ENCODE results near the gene KRTAP3-2.
"Not testable (repeated sequence)": the region's sequence is repeated elsewhere in the genome, so short reads cannot be mapped to it uniquely, and the experiment has no call there.

The KRTAP3-2 gene

DNA sequence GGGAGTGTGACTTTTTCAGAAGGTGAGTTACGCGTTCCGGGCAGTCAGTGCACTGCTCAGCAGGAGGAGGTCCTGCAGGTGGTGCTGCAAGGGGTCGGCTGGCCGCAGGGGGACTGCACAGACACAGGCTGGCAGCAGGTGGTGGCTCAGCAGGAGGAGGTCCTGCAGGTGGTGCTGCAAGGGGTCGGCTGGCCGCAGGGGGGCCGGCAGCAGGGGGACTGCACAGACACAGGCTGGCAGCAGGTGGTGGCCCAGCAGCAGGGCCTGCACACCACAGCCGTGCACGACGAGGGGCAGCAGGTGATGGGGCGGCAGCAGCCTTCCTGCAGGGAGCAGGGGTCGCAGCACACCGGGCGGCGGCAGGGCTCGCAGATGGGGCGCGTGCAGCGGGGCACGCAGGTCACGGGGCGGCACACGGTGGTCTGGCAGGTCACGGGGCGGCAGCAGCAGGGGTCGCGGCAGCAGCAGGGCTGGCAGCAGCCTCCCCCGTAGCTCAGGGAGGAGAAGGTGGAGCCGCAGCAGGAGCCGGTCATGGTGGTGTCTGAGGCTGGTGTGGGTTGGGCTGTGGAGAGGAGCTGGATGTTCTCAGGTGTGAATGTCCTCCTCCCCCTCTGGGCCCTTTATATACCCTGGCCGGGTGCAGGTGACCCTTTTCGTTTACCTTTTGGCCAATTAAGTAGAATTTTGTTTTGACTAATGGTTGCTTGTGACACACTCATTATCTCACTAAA, 47.2 kb upstream of the KRTAP3-2 start, which contains the start of gene KRTAP2-1:
Gene KRTAP2-1, minus strand, starts transcription at position 582 of the 731 bp plus-strand sequence. Its CDS starts 49 bp downstream, at position 533.
- not testable (repeated sequence) for ATAC-seq

DNA sequence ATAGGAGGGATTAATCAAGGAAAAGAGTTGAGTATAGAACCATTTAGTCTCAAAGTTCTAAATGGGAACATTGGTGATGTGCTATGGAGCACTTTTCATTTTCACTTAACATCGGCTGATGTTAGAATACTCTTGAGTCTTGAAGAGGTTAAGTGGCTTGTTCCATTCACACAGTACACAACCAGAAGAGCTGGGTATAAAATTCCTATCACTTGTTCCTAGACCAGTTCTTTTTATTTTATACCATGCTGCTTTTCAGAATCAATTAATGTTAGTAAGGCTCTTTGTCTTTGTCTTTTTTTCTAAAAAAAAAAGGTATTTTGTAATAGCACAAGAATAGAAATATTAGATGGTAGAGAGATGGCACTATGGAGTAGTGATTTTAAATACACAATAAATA, 43.2 kb upstream of the KRTAP3-2 start:
- ATAC-seq: no peak
- TF ChIP-seq SNAI2 (CRISPR knock-in tag; IDR thresholded peaks at IDR 0.05): no peak

DNA sequence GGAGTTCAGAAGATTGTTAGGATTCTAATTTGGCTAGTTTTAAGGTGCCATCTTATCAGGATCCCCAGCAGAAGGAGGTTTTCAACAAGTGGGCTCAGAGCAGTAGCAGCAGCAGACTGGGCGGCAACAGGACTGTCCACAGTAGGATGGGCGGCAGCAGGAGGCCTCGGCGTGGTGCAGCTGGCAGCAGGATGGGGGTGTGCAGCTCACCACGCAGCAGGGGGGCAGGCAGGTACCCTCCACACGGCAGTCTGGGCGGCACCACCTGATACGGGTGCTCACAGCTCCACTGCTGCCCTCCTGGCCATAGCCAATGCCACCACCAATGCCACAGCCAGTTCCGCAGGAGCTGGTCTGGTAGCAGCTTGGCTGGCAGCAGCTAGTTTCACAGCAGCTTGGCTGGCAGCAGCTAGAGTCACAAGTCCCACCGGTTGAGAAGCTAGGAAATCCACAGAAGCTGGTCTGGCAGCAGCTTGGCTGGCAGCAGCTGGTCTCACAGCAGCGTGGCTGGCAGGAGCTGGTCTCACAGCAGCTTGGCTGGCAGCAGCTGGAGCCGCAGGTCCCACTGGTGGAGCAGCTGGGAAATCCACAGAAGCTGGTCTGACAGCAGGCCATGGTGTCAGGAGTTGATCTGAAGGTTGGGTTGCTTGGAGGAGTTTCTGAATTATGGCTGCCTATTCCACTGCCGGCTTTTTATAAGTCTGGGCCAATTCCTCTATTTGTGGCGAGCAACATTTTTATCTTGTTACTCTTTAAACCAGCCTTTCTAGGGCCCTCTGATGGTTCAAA, 41.3 kb upstream of the KRTAP3-2 start, which contains the start of gene KRTAP1-1:
Gene KRTAP1-1, minus strand, starts transcription at position 668 of the 789 bp plus-strand sequence. Its CDS starts 53 bp downstream, at position 615.
- ATAC-seq: not testable (repeated sequence)

DNA sequence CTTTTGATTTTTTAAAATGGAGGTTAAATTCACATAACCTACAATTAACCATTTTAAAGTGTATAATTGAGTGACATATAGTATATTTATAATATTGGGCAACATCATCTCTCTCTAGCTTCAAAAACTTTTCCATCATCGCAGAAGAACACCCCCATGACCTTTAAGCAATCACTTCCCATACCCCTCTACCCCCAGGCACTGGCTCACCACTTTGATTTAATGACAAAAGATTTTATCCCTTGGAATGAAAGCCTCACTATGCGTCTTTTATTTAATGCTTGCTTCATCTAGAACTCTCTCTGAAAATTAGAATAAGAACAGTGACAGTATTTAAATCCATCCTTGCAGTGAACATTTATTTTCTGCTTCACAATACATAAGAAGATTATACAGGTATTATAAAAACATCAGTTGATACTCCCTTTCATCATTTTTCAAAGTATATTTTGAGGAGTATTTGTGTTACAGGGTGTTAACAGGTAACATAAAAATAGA, 38.2 kb upstream of the KRTAP3-2 start:
- ATAC-seq: no peak
- TF ChIP-seq GLIS3 (CRISPR knock-in tag; IDR thresholded peaks at IDR 0.05): no peak
- TF ChIP-seq, protein P1, sequence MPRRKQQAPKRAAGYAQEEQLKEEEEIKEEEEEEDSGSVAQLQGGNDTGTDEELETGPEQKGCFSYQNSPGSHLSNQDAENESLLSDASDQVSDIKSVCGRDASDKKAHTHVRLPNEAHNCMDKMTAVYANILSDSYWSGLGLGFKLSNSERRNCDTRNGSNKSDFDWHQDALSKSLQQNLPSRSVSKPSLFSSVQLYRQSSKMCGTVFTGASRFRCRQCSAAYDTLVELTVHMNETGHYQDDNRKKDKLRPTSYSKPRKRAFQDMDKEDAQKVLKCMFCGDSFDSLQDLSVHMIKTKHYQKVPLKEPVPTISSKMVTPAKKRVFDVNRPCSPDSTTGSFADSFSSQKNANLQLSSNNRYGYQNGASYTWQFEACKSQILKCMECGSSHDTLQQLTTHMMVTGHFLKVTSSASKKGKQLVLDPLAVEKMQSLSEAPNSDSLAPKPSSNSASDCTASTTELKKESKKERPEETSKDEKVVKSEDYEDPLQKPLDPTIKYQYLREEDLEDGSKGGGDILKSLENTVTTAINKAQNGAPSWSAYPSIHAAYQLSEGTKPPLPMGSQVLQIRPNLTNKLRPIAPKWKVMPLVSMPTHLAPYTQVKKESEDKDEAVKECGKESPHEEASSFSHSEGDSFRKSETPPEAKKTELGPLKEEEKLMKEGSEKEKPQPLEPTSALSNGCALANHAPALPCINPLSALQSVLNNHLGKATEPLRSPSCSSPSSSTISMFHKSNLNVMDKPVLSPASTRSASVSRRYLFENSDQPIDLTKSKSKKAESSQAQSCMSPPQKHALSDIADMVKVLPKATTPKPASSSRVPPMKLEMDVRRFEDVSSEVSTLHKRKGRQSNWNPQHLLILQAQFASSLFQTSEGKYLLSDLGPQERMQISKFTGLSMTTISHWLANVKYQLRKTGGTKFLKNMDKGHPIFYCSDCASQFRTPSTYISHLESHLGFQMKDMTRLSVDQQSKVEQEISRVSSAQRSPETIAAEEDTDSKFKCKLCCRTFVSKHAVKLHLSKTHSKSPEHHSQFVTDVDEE (CRISPR knock-in tag; IDR thresholded peaks at IDR 0.05): no peak
- no peak for TF ChIP-seq ZNF70 (CRISPR knock-in tag; IDR thresholded peaks at IDR 0.05)
- TF ChIP-seq, protein P2, sequence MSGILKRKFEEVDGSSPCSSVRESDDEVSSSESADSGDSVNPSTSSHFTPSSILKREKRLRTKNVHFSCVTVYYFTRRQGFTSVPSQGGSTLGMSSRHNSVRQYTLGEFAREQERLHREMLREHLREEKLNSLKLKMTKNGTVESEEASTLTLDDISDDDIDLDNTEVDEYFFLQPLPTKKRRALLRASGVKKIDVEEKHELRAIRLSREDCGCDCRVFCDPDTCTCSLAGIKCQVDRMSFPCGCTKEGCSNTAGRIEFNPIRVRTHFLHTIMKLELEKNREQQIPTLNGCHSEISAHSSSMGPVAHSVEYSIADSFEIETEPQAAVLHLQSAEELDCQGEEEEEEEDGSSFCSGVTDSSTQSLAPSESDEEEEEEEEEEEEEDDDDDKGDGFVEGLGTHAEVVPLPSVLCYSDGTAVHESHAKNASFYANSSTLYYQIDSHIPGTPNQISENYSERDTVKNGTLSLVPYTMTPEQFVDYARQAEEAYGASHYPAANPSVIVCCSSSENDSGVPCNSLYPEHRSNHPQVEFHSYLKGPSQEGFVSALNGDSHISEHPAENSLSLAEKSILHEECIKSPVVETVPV (CRISPR knock-in tag; IDR thresholded peaks at IDR 0.05): no peak
- no peak for TF ChIP-seq ARNTL (CRISPR knock-in tag; IDR thresholded peaks at IDR 0.05; ENCODE audit: borderline replicate concordance, low read depth)
- TF ChIP-seq ZFP3 (CRISPR knock-in tag; IDR thresholded peaks at IDR 0.05): no peak
- TF ChIP-seq TOX (CRISPR knock-in tag; IDR thresholded peaks at IDR 0.05; ENCODE audit: borderline replicate concordance): no peak
- no peak for TF ChIP-seq RARB (CRISPR knock-in tag; IDR thresholded peaks at IDR 0.05)
- TF ChIP-seq SNAI2 (CRISPR knock-in tag; IDR thresholded peaks at IDR 0.05): no peak
- TF ChIP-seq ESRRG (CRISPR knock-in tag; IDR thresholded peaks at IDR 0.05): no peak
- TF ChIP-seq, protein P3, sequence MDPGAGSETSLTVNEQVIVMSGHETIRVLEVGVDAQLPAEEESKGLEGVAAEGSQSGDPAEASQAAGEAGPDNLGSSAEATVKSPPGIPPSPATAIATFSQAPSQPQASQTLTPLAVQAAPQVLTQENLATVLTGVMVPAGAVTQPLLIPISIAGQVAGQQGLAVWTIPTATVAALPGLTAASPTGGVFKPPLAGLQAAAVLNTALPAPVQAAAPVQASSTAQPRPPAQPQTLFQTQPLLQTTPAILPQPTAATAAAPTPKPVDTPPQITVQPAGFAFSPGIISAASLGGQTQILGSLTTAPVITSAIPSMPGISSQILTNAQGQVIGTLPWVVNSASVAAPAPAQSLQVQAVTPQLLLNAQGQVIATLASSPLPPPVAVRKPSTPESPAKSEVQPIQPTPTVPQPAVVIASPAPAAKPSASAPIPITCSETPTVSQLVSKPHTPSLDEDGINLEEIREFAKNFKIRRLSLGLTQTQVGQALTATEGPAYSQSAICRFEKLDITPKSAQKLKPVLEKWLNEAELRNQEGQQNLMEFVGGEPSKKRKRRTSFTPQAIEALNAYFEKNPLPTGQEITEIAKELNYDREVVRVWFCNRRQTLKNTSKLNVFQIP (CRISPR knock-in tag; IDR thresholded peaks at IDR 0.05; ENCODE audit: borderline replicate concordance, low read depth): no peak
- TF ChIP-seq CSDC2 (CRISPR knock-in tag; IDR thresholded peaks at IDR 0.05): no peak
- TF ChIP-seq ISL1 (CRISPR knock-in tag; IDR thresholded peaks at IDR 0.05): no peak
- no peak for TF ChIP-seq BACH2 (CRISPR knock-in tag; IDR thresholded peaks at IDR 0.05; ENCODE audit: borderline replicate concordance)
- no peak for TF ChIP-seq ZNF8 (CRISPR knock-in tag; IDR thresholded peaks at IDR 0.05)
- no peak for TF ChIP-seq TCF4 (CRISPR knock-in tag; IDR thresholded peaks at IDR 0.05; ENCODE audit: borderline replicate concordance)
- TF ChIP-seq ZFP30 (CRISPR knock-in tag; IDR thresholded peaks at IDR 0.05): no peak
- TF ChIP-seq, protein P4, sequence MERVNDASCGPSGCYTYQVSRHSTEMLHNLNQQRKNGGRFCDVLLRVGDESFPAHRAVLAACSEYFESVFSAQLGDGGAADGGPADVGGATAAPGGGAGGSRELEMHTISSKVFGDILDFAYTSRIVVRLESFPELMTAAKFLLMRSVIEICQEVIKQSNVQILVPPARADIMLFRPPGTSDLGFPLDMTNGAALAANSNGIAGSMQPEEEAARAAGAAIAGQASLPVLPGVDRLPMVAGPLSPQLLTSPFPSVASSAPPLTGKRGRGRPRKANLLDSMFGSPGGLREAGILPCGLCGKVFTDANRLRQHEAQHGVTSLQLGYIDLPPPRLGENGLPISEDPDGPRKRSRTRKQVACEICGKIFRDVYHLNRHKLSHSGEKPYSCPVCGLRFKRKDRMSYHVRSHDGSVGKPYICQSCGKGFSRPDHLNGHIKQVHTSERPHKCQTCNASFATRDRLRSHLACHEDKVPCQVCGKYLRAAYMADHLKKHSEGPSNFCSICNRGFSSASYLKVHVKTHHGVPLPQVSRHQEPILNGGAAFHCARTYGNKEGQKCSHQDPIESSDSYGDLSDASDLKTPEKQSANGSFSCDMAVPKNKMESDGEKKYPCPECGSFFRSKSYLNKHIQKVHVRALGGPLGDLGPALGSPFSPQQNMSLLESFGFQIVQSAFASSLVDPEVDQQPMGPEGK (CRISPR knock-in tag; IDR thresholded peaks at IDR 0.05; ENCODE audit: borderline replicate concordance): no peak
- no peak for TF ChIP-seq OSR1 (CRISPR knock-in tag; IDR thresholded peaks at IDR 0.05)
- no peak for TF ChIP-seq PPARA (CRISPR knock-in tag; IDR thresholded peaks at IDR 0.05; ENCODE audit: borderline replicate concordance)

DNA sequence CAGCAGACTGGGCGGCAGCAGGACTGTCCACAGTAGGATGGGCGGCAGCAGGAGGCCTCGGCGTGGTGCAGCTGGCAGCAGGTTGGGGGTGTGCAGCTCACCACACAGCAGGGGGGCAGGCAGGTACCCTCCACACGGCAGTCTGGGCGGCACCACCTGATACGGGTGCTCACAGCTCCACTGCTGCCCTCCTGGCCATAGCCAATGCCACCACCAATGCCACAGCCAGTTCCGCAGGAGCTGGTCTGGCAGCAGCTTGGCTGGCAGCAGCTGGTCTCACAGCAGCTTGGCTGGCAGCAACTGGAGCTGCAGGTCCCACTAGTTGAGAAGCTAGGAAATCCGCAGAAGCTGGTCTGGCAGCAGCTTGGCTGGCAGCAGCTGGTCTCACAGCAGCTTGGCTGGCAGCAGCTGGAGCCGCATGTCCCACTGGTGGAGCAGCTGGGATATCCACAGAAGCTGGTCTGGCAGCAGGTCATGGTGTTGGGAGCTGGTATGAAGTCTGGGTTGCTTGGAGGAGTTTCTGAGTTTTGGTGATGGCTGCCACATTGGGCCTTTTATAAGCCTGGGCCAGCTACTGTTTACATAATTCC, 34.7 kb upstream of the KRTAP3-2 start, which contains the start of gene KRTAP1-3:
Gene KRTAP1-3, minus strand, starts transcription at position 529 of the 590 bp plus-strand sequence. Its CDS starts 53 bp downstream, at position 476.
- ATAC-seq: not testable (repeated sequence)
